HFFc6 (cell line): Measurements from ENCODE around the gene IL36RN. TPM values are rescaled to one million over a fixed set of nuclear protein-coding genes. Genes with fewer than 3 reads are reported as not detected.

Source experiments
- DNase-seq: peaks from one replicate; pipeline ENCODE4 v3.0.0-alpha.2; 2018
- H3K27ac Mint-ChIP-seq: 2 replicates; pipeline ENCODE4 v1.8.0; 2020; ENCODE audit warnings: mild to moderate bottlenecking, mixed read lengths
- H3K27me3 Mint-ChIP-seq: 2 replicates; pipeline ENCODE4 v1.8.0; 2021; ENCODE audit warnings: mild to moderate bottlenecking, moderate library complexity, mixed read lengths; ENCODE audit not compliant: insufficient read depth
- H3K36me3 Mint-ChIP-seq: 2 replicates; pipeline ENCODE4 v1.8.0; 2021; ENCODE audit warnings: low read depth, mixed read lengths
- H3K4me1 Mint-ChIP-seq: 2 replicates; pipeline ENCODE4 v1.8.0; 2020; ENCODE audit warnings: low read depth, mixed read lengths
- H3K4me3 Mint-ChIP-seq: 2 replicates; pipeline ENCODE4 v1.8.0; 2020; ENCODE audit warnings: mild to moderate bottlenecking, moderate library complexity, mixed read lengths
- H3K9me3 Mint-ChIP-seq: 2 replicates; pipeline ENCODE4 v1.8.0; 2020; ENCODE audit warnings: mild to moderate bottlenecking, mixed read lengths
- CTCF ChIP-seq: fragments of 200-600 bp; sonication (generic); IDR thresholded peaks from 2 replicates; pipeline ENCODE4 v1.5.0; 2021; ENCODE audit warnings: antibody characterized with exemption, mild to moderate bottlenecking
- total RNA-seq, 6 experiments: library from RNA; stranded (reverse); fragmentation: NEBNext Ultra II Directional; extraction: Animal tissue kit (Norgen Biotek cat#: 25700); gene quantifications; 2 replicates in 1 of 6; 3 replicates in 5 of 6; pipeline ENCODE4 v1.2.3, GENCODE V29; 2021

The IL36RN gene
- total RNA-seq, 6 experiments from 2014 or later: not detected

DNA sequence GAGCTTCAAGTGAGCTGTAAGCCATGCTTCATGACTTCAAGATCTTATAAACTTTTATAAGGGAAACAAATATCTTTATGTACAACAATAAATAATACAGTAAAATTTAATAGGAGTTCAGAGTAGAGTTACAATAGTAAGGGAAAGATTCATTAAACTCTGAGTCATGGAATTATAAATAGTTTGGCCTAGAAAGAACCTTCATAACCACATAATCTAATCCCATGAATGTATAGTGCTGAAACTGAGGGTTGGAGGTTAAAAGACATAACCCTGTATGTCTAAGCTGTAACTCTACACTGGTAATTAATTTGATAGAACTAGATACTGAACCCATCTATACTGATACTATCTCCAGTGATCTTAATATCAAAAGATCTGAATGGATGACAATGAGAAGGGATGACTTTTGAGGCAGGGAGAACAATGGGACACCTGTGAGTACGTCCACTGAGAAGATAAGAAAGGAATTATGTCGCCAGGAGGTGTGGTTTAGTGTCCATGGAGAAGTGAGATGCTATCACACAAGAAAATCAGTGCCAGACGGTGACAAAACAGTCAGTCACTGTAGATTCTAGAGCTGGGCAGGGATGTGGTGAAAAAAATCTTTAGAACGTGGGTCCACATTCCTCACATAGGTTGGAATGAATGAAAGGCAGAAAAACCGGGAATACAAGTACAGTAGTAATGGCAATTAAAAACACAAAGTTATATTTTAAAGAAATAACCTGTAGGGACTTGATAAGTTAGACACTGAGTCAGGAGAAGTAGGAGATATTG, 9.9 kb downstream of the IL36RN start:
- no peak overlapping the region for H3K27ac Mint-ChIP-seq
- peaks cover 16% of the 10 kb centered on the region for H3K27me3 Mint-ChIP-seq
- H3K9me3 Mint-ChIP-seq: peaks cover 3% of the 10 kb centered on the region; the same call in 1 of the 2 replicates
- no peaks in the 10 kb centered on the region for H3K36me3 Mint-ChIP-seq
- DNase-seq: no peak
- peaks cover 17% of the 10 kb centered on the region for H3K4me1 Mint-ChIP-seq
- TF ChIP-seq CTCF: no peak
- H3K4me3 Mint-ChIP-seq: no peak overlapping the region

DNA sequence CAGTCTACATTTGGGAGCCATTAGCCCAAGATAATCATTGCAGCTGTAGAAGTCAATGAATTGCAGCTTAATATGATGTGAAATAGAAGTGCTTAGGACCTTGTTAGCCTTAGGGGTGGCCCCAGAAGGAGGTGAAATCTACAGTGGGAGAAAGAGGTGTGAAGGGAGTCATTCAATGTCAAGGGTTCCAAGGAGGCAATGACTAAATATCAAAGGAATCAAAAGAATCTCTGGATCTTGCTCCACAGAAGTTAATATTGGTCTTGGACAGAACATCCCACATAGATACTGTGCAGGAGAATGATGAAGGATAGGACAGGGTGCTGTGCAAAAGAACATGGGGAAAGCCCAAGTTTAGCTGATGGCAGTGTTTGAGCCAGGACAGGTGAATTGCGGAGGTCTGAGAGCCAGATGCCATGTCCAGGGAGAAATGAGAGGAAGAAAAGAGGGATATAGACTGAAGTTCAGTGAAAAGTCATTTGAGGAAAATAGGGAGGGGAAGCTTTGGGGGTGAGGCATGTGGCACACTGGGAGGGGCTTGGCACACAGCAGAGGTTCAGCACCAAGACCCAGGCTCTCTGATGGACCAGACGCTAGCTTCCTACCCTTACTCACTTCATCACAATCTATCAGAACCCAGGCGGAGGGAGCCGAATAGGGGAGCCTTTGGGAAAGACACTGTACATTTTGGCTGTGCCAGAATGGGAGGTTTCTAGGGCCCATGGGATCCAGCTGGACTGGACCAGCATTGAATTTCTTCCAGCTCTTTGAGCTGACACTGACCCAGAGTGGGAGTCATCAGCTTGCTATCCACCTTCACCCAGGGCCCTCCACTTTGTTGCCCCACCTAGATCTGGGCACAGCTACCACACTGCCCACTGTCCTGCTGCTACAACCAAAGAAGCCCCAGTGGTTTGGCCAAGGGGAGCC, 10.9 kb downstream of the IL36RN start:
- no peak overlapping the region for H3K4me3 Mint-ChIP-seq
- H3K4me1 Mint-ChIP-seq: peaks cover 17% of the 10 kb centered on the region
- peaks cover 3% of the 10 kb centered on the region; the same call in 1 of the 2 replicates for H3K9me3 Mint-ChIP-seq
- H3K36me3 Mint-ChIP-seq: no peaks in the 10 kb centered on the region
- no peak for DNase-seq
- TF ChIP-seq CTCF: no peak
- H3K27me3 Mint-ChIP-seq: peaks cover 18% of the 10 kb centered on the region
- H3K27ac Mint-ChIP-seq: no peak overlapping the region

DNA sequence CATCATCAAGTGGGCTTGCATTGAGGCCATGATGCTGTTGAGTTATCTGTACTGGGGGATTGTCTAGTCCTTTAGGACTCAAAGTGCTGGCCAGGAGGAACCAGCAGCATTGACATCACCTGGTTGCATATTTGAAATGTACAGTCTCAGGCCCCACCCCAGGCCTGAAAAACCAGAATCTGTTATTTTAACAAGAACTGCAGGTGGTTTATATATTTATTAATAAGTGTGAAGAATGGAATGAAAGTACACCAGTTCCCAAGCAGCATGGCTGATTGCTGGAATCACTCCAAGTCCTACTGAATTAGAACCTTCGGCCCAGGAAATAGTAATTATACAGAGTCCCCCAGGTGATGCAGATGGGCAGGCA, 11.6 kb downstream of the IL36RN start:
- no peak for DNase-seq
- Mint-ChIP-seq H3K4me3 (no peak overlapping the region), H3K36me3 (no peaks in the 10 kb centered on the region), H3K27me3 (peaks cover 21% of the 10 kb centered on the region), H3K4me1 (peaks cover 17% of the 10 kb centered on the region), H3K27ac (no peak overlapping the region), H3K9me3 (no peaks in the 10 kb centered on the region)
- no peak for TF ChIP-seq CTCF

DNA sequence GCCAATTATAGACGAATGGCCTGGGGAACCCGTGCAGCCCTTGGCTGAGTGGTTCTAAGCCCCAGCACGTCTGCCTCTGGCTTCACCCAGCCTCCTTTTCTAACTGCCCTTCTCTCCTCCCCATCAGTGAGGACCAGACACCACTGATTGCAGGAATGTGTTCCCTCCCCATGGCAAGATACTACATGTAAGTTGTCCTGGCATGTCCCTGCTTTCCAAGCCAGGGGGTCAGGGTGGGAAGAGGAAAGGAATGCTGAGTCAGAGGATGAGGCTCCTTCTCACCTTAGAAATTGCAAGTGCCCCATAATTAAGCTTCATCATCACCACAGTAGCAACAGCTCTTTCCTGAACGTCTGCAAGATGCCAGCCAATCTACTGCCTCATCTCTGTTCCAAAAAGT, 13.6 kb downstream of the IL36RN start:
- DNase-seq: no peak
- Mint-ChIP-seq H3K4me1 (peaks cover 17% of the 10 kb centered on the region), H3K4me3 (no peak overlapping the region), H3K9me3 (no peaks in the 10 kb centered on the region), H3K27me3 (peaks cover 33% of the 10 kb centered on the region), H3K27ac (no peak overlapping the region), H3K36me3 (no peaks in the 10 kb centered on the region)
- TF ChIP-seq CTCF: no peak

GRCh38 chr2:113073325-113073834, 14.4 kb downstream of the IL36RN start:
- DNase-seq: no peak
- Mint-ChIP-seq H3K9me3 (no peaks in the 10 kb centered on the region), H3K4me3 (no peak overlapping the region), H3K27me3 (peaks cover 33% of the 10 kb centered on the region), H3K4me1 (peaks cover 25% of the 10 kb centered on the region), H3K27ac (no peak overlapping the region), H3K36me3 (no peaks in the 10 kb centered on the region)
- no peak for TF ChIP-seq CTCF
